ENCODE measurements around the gene ENPP4.
"Not testable (repeated sequence)": the region's sequence is repeated elsewhere in the genome, so short reads cannot be mapped to it uniquely, and the experiment has no call there.

ENPP4 gene

DNA sequence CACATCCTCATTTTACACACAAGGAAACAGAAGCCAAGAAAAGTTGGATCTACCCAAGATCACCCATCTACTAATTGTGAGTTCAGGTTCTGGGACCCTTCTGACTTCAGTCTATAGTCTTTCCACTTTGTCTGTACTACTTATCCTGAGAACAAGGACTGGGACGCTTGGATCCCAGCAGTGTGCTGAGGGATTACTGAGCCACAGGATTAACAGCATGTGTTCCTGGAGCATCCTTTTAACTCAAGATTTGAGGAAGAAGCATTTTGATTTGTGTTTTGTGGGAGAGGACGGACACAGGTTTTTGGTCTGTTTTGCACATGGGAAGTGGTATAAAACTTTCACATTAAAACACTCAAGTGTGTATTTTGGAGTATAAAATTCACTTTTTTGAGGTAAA lies 4.4 kb downstream of the ENPP4 start:
- TF ChIP-seq, protein P1, sequence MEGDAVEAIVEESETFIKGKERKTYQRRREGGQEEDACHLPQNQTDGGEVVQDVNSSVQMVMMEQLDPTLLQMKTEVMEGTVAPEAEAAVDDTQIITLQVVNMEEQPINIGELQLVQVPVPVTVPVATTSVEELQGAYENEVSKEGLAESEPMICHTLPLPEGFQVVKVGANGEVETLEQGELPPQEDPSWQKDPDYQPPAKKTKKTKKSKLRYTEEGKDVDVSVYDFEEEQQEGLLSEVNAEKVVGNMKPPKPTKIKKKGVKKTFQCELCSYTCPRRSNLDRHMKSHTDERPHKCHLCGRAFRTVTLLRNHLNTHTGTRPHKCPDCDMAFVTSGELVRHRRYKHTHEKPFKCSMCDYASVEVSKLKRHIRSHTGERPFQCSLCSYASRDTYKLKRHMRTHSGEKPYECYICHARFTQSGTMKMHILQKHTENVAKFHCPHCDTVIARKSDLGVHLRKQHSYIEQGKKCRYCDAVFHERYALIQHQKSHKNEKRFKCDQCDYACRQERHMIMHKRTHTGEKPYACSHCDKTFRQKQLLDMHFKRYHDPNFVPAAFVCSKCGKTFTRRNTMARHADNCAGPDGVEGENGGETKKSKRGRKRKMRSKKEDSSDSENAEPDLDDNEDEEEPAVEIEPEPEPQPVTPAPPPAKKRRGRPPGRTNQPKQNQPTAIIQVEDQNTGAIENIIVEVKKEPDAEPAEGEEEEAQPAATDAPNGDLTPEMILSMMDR (IDR thresholded peaks at IDR 0.05; ENCODE audit: insufficient read depth, missing control alignments): no peak
- DNase-seq (ENCODE audit: insufficient read length, low spot score) (no peak), FAIRE-seq (peak; percentile 82)

DNA sequence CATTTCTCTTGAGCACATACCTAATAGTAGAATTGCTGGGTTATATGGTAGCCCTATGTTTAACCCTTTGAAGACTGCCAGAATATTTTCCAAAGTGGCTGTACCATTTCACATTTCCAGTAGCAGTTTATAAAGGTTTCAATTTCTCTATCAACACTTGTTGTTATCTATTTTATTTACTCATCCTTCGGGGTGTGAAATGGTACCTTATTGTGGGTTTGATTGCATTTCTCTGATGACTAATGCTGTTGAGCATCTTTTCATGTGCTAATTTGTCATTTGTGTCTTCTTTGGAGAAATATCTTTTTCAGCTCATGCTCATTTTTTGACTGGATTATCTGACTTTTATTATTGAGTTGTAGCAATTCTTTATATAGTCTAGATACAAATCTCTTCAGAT lies 5.4 kb downstream of the ENPP4 start:
- no peak for FAIRE-seq

DNA sequence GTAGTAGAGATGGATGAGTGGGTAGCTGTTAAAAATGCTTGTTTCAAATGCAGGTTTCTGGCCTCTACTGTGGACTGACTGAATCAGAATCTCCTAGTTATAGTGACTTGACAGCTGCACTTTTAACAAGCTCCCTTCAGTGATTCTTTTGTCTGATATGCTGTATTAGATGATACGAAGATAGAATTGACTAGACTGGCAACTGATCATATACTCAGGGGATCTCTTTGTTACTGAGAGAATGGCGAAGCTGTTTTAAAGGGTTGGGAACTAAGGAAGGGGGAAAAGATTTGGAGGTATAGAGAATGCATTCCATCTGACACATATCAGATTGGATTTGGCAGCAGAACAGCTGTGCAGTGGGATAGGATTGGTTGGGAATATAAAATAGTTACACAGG lies 7.0 kb downstream of the ENPP4 start:
- TF ChIP-seq, protein P1 (IDR thresholded peaks at IDR 0.05; ENCODE audit: insufficient read depth, missing control alignments): no peak
- DNase-seq (ENCODE audit: insufficient read length, low spot score) (no peak), FAIRE-seq (no peak)

More for the DNA sequence above, 5.4 kb downstream of the ENPP4 start:
- TF ChIP-seq, protein P1 (IDR thresholded peaks at IDR 0.05; ENCODE audit: insufficient read depth, missing control alignments): no peak
- DNase-seq (ENCODE audit: insufficient read length, low spot score): no peak

DNA sequence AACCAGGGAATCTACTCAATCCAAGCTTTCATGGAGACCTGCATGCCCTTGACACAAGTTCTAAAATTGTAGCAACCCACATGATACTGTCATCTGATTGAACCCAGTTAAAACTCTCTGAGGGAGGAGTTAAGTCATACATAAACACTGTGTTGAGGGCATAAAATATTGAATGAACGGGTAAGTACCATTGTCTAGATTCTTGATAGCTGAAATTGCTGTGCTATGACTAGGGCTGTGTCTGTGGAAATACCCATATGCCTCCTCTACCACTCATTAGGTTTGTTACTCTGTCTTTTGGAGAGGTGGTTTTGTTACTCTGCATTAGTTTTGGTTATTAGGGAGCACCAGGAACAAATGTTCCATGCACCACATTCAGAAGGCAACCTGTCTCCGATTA lies 7.6 kb downstream of the ENPP4 start:
- DNase-seq (ENCODE audit: insufficient read length, low spot score): no peak
- TF ChIP-seq, protein P1 (IDR thresholded peaks at IDR 0.05; ENCODE audit: insufficient read depth, missing control alignments): no peak
- FAIRE-seq: no peak

DNA sequence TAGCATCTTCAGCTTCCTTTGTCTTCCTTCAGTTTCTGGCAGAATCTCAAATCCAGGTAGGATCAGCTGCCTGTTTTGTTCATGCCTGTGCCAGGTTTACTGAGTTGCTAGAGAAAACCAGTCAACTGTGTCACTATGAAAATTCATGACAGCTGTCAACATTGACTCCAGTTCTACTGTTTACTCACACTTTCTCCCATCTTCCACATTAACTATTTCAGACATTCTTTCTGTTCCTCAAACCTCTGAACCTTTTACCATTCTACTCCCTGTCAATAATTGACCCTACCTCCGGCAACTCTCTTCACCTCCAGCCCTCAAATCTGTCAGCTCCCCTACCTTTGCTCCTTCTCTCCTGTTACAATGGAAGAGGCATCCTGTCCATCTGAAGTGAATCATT lies 8.5 kb downstream of the ENPP4 start:
- DNase-seq (ENCODE audit: insufficient read length, low spot score) (no peak), FAIRE-seq (no peak)
- TF ChIP-seq, protein P1 (IDR thresholded peaks at IDR 0.05; ENCODE audit: insufficient read depth, missing control alignments): no peak

DNA sequence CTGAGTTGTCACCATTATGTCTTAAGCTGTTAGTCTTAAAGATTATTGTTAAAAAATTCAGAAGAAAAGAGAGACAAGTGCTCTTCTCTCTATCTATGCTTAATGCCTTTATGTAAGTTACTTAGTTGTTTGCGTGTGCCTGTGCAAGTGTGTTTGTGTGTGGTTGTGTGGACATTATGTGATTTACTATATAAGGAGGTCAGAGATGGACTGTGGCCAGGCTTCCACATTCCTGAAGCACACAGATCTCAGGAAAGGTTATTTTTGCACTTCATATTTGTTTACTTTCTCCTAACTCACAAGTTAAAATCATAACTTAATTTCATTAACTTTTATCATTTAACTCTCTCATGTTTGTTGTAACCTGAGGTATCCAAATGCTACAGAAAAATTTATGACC lies 14.5 kb downstream of the ENPP4 start:
- FAIRE-seq (no peak), DNase-seq (ENCODE audit: insufficient read length, low spot score) (no peak)
- TF ChIP-seq, protein P1 (IDR thresholded peaks at IDR 0.05; ENCODE audit: insufficient read depth, missing control alignments): no peak

DNA sequence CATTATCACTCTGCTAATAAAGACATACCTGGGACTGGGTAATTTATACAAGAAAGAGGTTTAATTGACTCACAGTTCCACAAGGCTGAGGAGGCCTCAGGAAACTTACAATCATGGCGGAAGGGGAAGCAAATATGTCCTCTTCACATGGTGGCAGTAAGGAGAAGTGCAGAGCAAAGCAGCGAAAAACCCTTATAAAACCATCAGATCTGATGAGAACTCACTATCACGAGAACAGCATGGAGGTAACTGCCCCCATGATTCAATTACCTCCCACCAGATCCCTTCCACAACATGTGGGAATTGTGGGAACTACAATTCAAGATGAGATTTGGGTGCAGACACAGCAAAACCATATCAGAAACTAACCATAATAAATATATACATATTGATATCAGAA lies 19.3 kb downstream of the ENPP4 start:
- not testable (repeated sequence) for FAIRE-seq; DNase-seq (ENCODE audit: insufficient read length, low spot score)

DNA sequence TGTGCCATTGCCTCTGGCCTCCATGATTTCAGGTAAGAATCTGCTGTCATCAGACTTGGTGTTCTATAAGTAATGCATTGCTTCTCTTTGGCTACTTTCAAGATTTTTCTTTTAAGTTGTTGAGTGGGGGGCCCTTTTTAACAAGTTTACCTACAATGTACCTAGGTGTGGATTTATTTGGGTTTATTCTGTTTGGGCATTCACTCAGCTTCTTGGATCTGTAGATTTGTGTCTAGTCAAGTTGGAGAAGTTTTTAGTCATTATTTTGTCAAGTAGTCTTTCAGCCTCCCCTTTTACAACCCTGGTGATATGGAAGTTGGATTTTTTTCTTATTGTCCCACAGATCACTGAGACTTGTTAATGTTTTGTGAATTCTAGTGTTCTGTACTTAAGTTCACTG lies 26.9 kb downstream of the ENPP4 start:
- DNase-seq (ENCODE audit: insufficient read length, low spot score) (no peak), FAIRE-seq (no peak)
- TF ChIP-seq, protein P1 (IDR thresholded peaks at IDR 0.05; ENCODE audit: insufficient read depth, missing control alignments): no peak
